Measurements from ENCODE around the gene ABL2.
A peak's percentile ranks its signal among the peaks of the same experiment; 100 is the strongest.
"Not testable (repeated sequence)": the region's sequence is repeated elsewhere in the genome, so short reads cannot be mapped to it uniquely, and the experiment has no call there.

The ABL2 gene

GRCh38 chr1:179169616-179170467 lies 59.6 kb downstream of the ABL2 start:
- no peak for DNase-seq (ENCODE audit: low spot score)

DNA sequence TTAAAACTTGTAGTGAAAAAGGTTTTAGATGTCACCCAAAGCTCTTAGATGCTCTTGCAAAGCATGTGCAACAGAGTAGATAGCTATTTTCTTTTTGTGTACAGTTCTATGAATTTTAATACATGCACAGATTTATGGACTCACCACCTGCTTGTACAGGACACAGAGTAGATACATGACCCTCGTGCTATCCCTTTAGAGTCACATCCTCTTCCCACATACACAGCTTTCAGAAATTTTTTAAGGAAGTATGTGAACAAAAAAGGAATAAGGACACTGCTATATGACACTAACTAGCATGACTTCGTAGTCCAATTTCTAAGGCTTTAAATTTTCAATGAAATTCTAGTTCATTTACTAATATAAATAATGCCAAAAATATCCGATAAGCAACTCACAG lies 60.9 kb downstream of the ABL2 start:
- DNase-seq (ENCODE audit: low spot score), result no peak

DNA sequence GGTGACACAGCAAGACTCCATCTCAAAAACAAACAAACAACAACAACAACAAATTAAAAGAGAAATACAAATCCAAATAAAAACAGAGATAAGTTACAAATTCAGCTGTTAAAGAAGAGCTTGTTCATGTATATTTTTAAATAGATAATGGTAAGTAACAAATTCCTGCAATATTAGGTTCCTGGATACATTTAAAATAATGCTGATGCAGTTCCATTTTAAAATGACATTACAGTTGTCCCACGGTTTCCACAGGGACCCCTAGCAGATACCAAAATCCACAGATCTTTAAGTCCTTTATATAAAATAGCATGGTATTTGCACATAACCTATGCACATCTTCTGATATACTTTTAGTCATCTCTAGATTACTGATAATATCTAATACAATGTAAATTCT lies 61.5 kb downstream of the ABL2 start:
- no peak for DNase-seq (ENCODE audit: low spot score)

GRCh38 chr1:179167418-179167777 lies 62.1 kb downstream of the ABL2 start:
- no peak for DNase-seq (ENCODE audit: low spot score)

DNA sequence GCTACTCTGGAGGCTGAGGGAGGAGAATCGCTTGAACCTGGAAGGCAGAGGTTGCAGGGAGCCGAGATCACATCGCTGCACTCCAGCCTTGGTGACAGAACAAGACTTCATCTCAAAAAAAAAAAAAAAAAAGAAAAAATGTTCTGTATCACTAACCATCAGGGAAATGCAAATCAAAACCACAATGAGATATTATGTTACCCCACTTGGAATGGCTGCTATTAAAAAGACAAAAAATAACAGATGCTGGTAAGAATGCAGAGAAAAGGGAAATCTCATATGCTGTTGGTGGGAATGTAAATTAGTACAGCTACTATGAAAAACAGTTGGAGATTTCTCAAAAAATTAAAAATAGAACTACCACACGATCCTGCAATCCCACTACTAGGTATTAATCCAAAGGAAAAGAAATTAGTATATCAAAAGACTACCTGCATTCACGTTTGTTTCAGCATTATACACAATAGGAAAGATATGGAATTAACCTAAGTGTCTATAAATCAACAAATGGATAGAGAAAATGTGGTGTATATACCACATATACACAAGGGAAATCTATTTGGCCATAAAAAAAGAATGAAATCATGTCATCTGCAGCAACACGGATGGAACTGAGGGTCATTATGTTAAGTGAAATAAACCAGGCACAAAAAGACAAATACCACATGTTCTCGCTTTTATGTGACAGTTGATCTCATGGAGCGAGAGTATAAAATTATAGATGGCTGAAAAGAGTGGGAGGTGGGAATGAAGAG lies 62.6 kb downstream of the ABL2 start:
- DNase-seq (ENCODE audit: low spot score), result no peak

DNA sequence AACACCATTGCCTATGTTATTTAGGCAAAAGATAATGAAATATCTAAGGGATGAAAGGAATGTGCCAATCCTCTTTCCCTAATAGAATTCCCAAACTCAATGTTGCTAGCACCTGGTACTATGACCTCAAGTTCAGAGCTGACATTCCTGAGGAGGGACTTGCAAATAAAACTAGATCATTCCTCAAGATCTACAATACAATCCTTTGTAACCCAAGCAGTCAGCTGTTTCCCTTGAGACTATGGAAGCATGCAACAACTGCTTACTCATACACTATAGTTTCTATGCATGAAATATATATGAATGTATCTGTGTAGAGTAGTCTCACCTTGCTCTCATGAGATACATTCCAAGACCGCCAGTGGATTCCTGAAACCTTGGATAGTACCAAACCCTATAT lies 65.0 kb downstream of the ABL2 start:
- no peak for DNase-seq (ENCODE audit: low spot score)

- no peak for DNase-seq (ENCODE audit: low spot score)
Observed at GRCh38 chr1:179156708-179157107, 72.8 kb downstream of the ABL2 start.

- no peak for DNase-seq (ENCODE audit: low spot score)
Observed at GRCh38 chr1:179156026-179156425, 73.5 kb downstream of the ABL2 start.

DNA sequence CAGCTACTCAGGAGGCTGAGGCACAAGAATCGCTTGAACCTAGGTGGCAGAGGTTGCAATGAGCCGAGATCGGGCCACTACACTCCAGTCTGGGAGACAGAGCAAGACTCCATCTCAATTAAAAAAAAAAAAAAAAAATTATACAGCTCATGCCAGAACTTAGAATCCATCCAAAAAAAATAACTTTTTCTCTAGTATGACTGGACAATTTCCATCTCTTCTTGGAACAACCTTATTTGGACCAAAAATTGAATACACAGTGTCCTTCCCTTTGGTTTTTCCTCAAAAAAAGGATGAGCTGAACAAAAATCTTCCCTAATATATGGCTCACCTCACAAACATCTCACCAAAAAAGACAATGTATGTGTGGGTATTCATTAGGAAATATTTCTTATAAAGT lies 73.9 kb downstream of the ABL2 start:
- no peak for DNase-seq (ENCODE audit: low spot score)

- DNase-seq (ENCODE audit: low spot score), result no peak
Observed at GRCh38 chr1:179154437-179154836, 75.0 kb downstream of the ABL2 start.

DNA sequence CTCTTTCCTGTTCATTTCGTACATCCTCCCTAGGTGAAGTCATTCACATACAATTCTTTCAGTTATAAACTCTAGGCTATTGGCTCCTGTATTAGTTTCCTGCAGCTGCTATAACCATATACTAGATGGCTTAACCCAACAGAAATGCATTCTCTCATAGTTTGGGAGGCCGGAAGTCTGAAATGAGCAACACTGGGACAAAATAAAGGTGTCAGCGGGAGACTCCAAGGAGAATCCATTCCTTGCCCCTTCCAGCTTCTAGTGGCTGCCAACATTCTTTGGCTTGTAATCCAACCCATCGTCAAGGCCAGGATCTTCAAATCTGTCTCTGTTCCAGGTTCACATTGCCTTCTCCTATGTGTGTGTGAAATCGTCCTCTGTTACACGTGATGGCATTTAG lies 76.3 kb downstream of the ABL2 start:
- no peak for DNase-seq (ENCODE audit: low spot score)

DNA sequence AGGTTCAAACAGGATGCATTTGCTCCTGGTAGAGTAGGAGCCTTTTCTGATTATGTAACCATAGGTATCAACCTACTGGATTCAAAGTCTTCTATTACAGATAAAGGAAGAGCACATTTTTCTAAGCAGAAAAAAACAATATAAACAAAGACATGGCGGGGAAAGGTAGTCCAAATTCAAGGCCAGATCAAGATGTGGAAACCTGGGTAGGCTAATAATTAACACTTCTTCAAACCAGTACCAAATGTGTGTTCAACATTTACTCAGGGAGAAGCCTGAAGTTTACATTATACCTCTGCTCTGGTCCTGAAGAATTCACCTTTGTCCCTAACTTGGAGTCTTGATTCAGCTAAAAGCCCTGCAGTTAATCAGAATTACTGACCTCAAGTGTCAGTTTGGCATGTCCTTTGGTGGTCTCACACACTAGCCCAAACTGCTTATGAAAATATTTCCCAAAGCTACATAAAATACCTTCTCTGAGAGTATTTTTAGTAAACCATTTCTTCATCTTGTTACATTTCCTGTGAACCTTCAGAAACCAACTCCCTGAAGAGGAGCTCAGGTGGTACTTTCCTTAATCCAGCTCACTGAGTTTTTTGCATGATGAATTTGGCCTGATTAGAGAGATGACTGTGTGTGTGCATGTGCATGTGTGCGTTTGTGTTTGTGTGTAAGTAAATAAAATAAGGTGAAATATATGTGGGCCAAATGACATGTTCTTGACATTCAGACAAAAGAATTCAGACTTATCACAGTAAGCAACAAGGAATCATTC lies 77.4 kb downstream of the ABL2 start:
- peak; percentile 54 for DNase-seq (ENCODE audit: low spot score)

DNA sequence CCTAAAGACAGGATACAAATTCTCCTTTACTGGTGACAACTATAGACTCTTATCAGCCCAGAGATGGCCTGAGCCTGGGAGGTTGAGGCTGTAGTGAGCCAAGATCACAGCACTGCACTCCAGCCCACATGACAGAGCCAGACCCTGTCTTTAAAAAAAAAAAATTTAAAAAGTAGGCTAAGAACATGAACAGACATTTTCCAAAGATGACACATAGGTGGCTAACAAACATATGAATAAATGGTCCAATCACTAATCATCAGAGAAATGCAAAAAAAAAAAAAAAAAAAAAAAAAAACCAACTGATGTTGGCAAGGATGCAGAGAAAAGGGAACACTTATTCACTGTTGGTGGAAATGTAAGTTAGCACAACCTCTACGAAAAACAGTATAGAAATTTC lies 82.6 kb downstream of the ABL2 start:
- DNase-seq (ENCODE audit: low spot score), result no peak

DNA sequence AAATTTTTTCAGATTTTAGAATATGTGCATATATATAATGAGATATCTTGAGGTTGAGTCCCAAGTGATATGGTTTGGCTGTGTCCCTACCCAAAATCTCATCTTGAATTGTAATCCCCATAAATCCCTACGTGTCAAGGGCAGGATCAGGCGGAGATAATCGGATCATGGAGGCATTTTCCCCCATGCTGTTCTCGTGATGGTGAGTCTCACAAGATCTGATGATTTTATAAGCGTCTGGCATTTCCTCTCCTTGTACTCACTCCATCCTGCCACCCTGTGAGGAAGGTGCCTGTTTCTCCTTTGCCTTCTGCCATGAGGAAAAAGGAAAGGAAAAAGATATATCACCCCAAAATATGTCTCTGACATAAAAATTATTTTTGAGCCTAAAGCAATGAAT lies 83.0 kb downstream of the ABL2 start:
- DNase-seq (ENCODE audit: low spot score), result no peak

DNA sequence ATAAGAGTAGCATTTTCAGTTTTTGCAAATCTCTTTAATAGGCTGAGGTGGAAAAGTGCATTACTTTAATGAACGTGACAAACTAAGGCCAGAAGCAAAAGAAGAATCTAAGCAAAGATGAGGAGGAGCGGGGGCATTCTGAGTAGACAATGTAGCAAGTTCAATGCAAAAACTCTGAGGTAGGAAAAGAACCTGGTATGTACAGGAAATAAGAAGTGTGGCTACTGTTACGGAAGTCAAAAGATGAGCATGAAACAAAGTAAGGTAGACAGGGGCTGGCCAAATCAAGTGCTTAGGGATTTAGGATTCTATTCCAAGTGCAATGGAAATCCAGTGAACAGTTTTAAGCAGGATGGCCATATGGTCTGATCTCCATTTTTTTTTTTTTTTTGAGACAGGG lies 84.0 kb downstream of the ABL2 start:
- DNase-seq (ENCODE audit: low spot score), result no peak

DNA sequence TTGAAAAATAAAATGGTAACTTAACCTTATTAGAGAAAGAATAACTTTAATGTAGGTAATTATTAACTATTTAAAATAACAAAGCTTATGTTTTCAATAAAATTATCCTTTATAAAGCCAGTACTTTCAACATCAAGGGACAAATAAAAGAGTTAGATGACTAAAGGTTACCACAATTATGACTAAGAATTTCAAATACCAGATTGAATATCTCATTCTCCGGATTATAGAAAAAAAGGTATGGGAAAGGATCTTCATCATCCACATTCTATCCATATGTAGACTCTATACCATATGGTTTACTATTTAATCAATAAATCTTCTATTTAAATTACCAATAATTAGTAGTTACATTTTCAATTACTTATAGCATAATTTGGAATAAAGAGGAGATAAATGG lies 84.9 kb downstream of the ABL2 start:
- DNase-seq (ENCODE audit: low spot score), result no peak

DNA sequence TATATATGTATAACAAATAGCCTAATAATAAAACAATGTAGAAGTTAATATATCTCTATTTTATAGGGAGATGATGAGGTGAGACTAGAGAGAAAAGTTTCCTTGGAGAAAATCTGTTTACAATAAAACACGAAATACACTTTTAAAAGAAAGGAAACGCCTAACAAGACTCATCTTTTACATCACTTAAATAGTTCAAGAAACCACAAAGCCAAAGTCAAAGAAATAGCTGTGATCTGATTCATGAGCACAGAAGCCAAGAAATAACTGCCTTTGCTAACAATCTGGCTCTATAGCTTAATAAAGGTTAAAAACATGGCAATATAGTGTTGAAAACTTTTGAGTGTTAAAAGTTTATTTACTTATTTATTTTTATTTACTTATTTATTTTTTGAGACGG lies 86.2 kb downstream of the ABL2 start:
- no peak for DNase-seq (ENCODE audit: low spot score)

GRCh38 chr1:179142889-179143299 lies 86.6 kb downstream of the ABL2 start:
- DNase-seq (ENCODE audit: low spot score), result no peak

GRCh38 chr1:179141592-179142251 lies 87.8 kb downstream of the ABL2 start:
- no peak for DNase-seq (ENCODE audit: low spot score)

- not testable (repeated sequence) for DNase-seq (ENCODE audit: low spot score)
Observed at GRCh38 chr1:179138755-179139154, 90.7 kb downstream of the ABL2 start.

- no peak for DNase-seq (ENCODE audit: low spot score)
Observed at GRCh38 chr1:179137617-179138255, 91.7 kb downstream of the ABL2 start.

- DNase-seq (ENCODE audit: low spot score), result not testable (repeated sequence)
Observed at GRCh38 chr1:179135707-179136106, 93.8 kb downstream of the ABL2 start.

All from HuH-7 (cell line).